SK-N-SH (cell line): Measurements from ENCODE around the gene BDKRB2. TPM values are rescaled to one million over a fixed set of nuclear protein-coding genes. Genes with fewer than 3 reads are reported as not detected.

Experiments used
- CTCF ChIA-PET: fragments of 300-600, 350-600 bp; formaldehyde crosslinking; extraction: SDS; loops from one replicate; lab custom pipeline; 2021; lab: Yijun Ruan, JAX
- POLR2A ChIA-PET: fragments of 350-600 bp; sonication (Branson Sonifier 250); formaldehyde crosslinking; extraction: SDS; loops from one replicate; lab custom pipeline; 2020; ENCODE audit warnings: antibody characterized with exemption, inconsistent platforms; lab: Yijun Ruan, JAX
- DNase-seq: peaks from one replicate; pipeline ENCODE4 v3.0.0; 2012
- H2AFZ ChIP-seq: fragments of 200-600 bp; sonication (generic); 2 replicates; pipeline ENCODE4 v1.8.1; 2016; ENCODE audit warnings: antibody characterized with exemption, mild to moderate bottlenecking, low read depth
- H3F3A ChIP-seq: fragments of 200-600 bp; sonication (generic); replicated peaks from 2 replicates; pipeline ENCODE3; 2016; ENCODE audit warnings: antibody characterized with exemption, mild to moderate bottlenecking; ENCODE audit not compliant: insufficient read depth
- H3K27ac ChIP-seq, 2 experiments: fragments of 200-500 bp in 1 of 2; fragments of 200-600 bp in 1 of 2; sonication (Bioruptor generic) in 1 of 2; sonication (generic), shearing (Covaris generic) in 1 of 2; 2 replicates each; pipeline versions ENCODE4 v1.5.1 to v1.6.1; 2014 to 2016; ENCODE audit warnings: low read depth in 2 of 2, inconsistent platforms in 1 of 2, low read length in 1 of 2, mild to moderate bottlenecking in 1 of 2, mixed read lengths in 1 of 2
- H3K27me3 ChIP-seq: fragments of 200-600 bp; sonication (generic), shearing (Covaris generic); 2 replicates; pipeline ENCODE4 v1.6.1; 2016; ENCODE audit warnings: mixed run types; ENCODE audit not compliant: insufficient read depth
- H3K36me3 ChIP-seq, 2 experiments: fragments of 200-500 bp in 1 of 2; fragments of 200-600 bp in 1 of 2; sonication (Bioruptor generic) in 1 of 2; sonication (generic) in 1 of 2; replicated peaks in 1 of 2; 2 replicates each; pipeline versions ENCODE3 to v1.5.1; 2014 to 2016; ENCODE audit warnings: low read length in 1 of 2, mild to moderate bottlenecking in 1 of 2; ENCODE audit not compliant: insufficient read depth in 2 of 2, control insufficient read depth in 1 of 2
- H3K4me1 ChIP-seq, 2 experiments: fragments of 200-500 bp in 1 of 2; fragments of 200-600 bp in 1 of 2; sonication (Bioruptor generic) in 1 of 2; sonication (generic), shearing (Covaris generic) in 1 of 2; 2 replicates each; pipeline versions ENCODE4 v1.5.1 to v1.6.1; 2014 to 2016; ENCODE audit warnings: low read depth in 1 of 2, low read length in 1 of 2, mixed run types in 1 of 2; ENCODE audit not compliant: insufficient read depth in 2 of 2, control insufficient read depth in 1 of 2
- H3K4me2 ChIP-seq: fragments of 200-600 bp; sonication (generic), shearing (Covaris generic); 2 replicates; pipeline ENCODE4 v1.6.1; 2017; ENCODE audit warnings: mixed run types
- H3K4me3 ChIP-seq, 2 experiments: fragments of 200-500 bp in 1 of 2; fragments of 200-600 bp in 1 of 2; sonication (Bioruptor generic) in 1 of 2; sonication (generic), shearing (Covaris generic) in 1 of 2; 2 replicates each; pipeline versions ENCODE4 v1.5.1 to v1.8.1; 2014 to 2016; ENCODE audit warnings: low read depth in 2 of 2, inconsistent platforms in 1 of 2, low read length in 1 of 2, mild to moderate bottlenecking in 1 of 2, mixed read lengths in 1 of 2, moderate library complexity in 1 of 2
- H3K79me2 ChIP-seq: fragments of 200-600 bp; sonication (generic); 2 replicates; pipeline ENCODE4 v1.8.1; 2017; ENCODE audit warnings: mild to moderate bottlenecking; ENCODE audit not compliant: insufficient read depth
- H3K9ac ChIP-seq: fragments of 200-600 bp; sonication (generic); 2 replicates; pipeline ENCODE4 v1.6.1; 2017; ENCODE audit warnings: mixed run types
- H3K9me2 ChIP-seq: fragments of 200-600 bp; sonication (generic); 2 replicates; pipeline ENCODE4 v1.6.1; 2017; ENCODE audit warnings: mixed run types
- H3K9me3 ChIP-seq: fragments of 200-600 bp; sonication (generic); 2 replicates; pipeline ENCODE4 v1.6.1; 2017; ENCODE audit warnings: mixed run types, mild to moderate bottlenecking, moderate library complexity
- H4K20me1 ChIP-seq: fragments of 200-600 bp; sonication (generic); 2 replicates; pipeline ENCODE4 v1.6.1; 2017; ENCODE audit warnings: mild to moderate bottlenecking, mixed run types; ENCODE audit not compliant: insufficient read depth
- EP300 ChIP-seq, 2 experiments: IDR thresholded peaks; 2 replicates each; pipeline versions ENCODE4 v1.4.0 to v1.6.1; 2012; ENCODE audit warnings: borderline replicate concordance in 1 of 2, low read depth in 1 of 2, low read length in 1 of 2
- EZH2phosphoT487 ChIP-seq: fragments of 200-600 bp; sonication (generic); IDR thresholded peaks from 2 replicates; pipeline ENCODE4 v1.6.1; 2017; ENCODE audit warnings: low read depth, mixed run types, mild to moderate bottlenecking, antibody characterized with exemption, moderate library complexity, borderline replicate concordance
- GABPA ChIP-seq: IDR thresholded peaks from 2 replicates; pipeline ENCODE4 v1.4.0; 2012; ENCODE audit warnings: low read depth, mild to moderate bottlenecking
- JUND ChIP-seq: IDR thresholded peaks from 2 replicates; pipeline ENCODE4 v1.4.0; 2012
- MAX ChIP-seq: IDR thresholded peaks from 2 replicates; pipeline ENCODE4 v1.4.0; 2012; ENCODE audit warnings: low read depth
- MEF2A ChIP-seq: IDR thresholded peaks from 2 replicates; pipeline ENCODE4 v1.4.0; 2012; ENCODE audit warnings: low read depth, borderline replicate concordance
- NFIC ChIP-seq: IDR thresholded peaks from 2 replicates; pipeline ENCODE4 v1.4.0; 2012; ENCODE audit warnings: borderline replicate concordance
- PBX3 ChIP-seq: IDR thresholded peaks from 2 replicates; pipeline ENCODE4; 2012
- POLR2AphosphoS5 ChIP-seq: IDR thresholded peaks from 2 replicates; pipeline ENCODE4 v1.6.1; 2012; ENCODE audit warnings: low read depth, low read length
- RAD21 ChIP-seq: IDR thresholded peaks from 2 replicates; pipeline ENCODE4 v1.6.1; 2012; ENCODE audit warnings: mild to moderate bottlenecking, low read length
- RCOR1 ChIP-seq: fragments of 150-350 bp; IDR thresholded peaks from 2 replicates; pipeline ENCODE4 v1.6.1; 2017; ENCODE audit warnings: antibody characterized with exemption, low read length
- TAF1 ChIP-seq: IDR thresholded peaks from 2 replicates; pipeline ENCODE4 v1.6.1; 2012; ENCODE audit warnings: low read depth, mild to moderate bottlenecking, low read length, moderate library complexity, borderline replicate concordance
- TCF12 ChIP-seq: IDR thresholded peaks from 2 replicates; pipeline ENCODE4 v1.4.0; 2012
- TEAD4 ChIP-seq: IDR thresholded peaks from 2 replicates; pipeline ENCODE4 v1.4.0; 2012; ENCODE audit warnings: mild to moderate bottlenecking, borderline replicate concordance; ENCODE audit not compliant: insufficient read depth
- ZBTB33 ChIP-seq: IDR thresholded peaks from 2 replicates; pipeline ENCODE4 v1.4.0; 2012; ENCODE audit warnings: low read depth, borderline replicate concordance
- WGBS: methylation state at CpG from one replicate; pipeline ENCODE4 v1.1.6; 2017; ENCODE audit warnings: low lambda C conversion rate; 5-methylcytosine and 5-hydroxymethylcytosine counted together
- polyA plus RNA-seq, 3 experiments: library from polyadenylated mRNA; depleted of rRNA; stranded (reverse); fragments of >200 nt; gene quantifications; 2 replicates each; pipeline ENCODE4 v1.2.3, GENCODE V29; 2012
- TF ChIP-seq, protein P1 (sequence below): IDR thresholded peaks from 2 replicates; pipeline ENCODE4 v1.4.0; 2012; ENCODE audit warnings: low read depth, borderline replicate concordance
- TF ChIP-seq, protein P2 (sequence below): IDR thresholded peaks from 2 replicates; pipeline ENCODE4 v1.6.1; 2012; ENCODE audit warnings: mild to moderate bottlenecking, low read depth, low read length, moderate library complexity

The BDKRB2 gene
- polyA plus RNA-seq, 1 of the 3 experiments (the other 2 are of a cell fraction), result 4.8 TPM

- no peak for DNase-seq
- no peak overlapping the region for H3K27ac ChIP-seq
- H3K9me2 ChIP-seq, result no peaks in the 10 kb centered on the region
- H3K36me3 ChIP-seq, result no peaks in the 10 kb centered on the region
- H3K4me3 ChIP-seq, result no peak overlapping the region
- ChIA-PET POLR2A (no interaction called here), CTCF (interaction anchor here (5.6 to 18.9 kb wide), 2 partner anchors 10 to 166 kb away, joined by 27 to 920 read pairs; no protein-coding TSS in a partner anchor)
- no peak overlapping the region for H3K4me2 ChIP-seq
- H3F3A ChIP-seq, result peaks cover 21% of the 10 kb centered on the region
- H2AFZ ChIP-seq, result no peak overlapping the region
- H3K79me2 ChIP-seq, result no peaks in the 10 kb centered on the region
- 100% methylated on average over 1 of the region's 1 CpG for WGBS
- no peak for TF ChIP-seq RAD21
- no peak for TF ChIP-seq MAX
- no peak for TF ChIP-seq RCOR1
- no peak for TF ChIP-seq EZH2phosphoT487
- no peaks in the 10 kb centered on the region for H3K27me3 ChIP-seq
- peaks cover 47 to 54% of the 10 kb centered on the region in 2 experiments for H3K4me1 ChIP-seq
- H3K9ac ChIP-seq, result no peak overlapping the region
- no peaks in the 10 kb centered on the region for H4K20me1 ChIP-seq
- H3K9me3 ChIP-seq, result no peaks in the 10 kb centered on the region; the same call in 1 of the 2 replicates
These were observed 66.8 kb downstream of the BDKRB2 start for GRCh38 chr14:96271421-96271762.

DNA sequence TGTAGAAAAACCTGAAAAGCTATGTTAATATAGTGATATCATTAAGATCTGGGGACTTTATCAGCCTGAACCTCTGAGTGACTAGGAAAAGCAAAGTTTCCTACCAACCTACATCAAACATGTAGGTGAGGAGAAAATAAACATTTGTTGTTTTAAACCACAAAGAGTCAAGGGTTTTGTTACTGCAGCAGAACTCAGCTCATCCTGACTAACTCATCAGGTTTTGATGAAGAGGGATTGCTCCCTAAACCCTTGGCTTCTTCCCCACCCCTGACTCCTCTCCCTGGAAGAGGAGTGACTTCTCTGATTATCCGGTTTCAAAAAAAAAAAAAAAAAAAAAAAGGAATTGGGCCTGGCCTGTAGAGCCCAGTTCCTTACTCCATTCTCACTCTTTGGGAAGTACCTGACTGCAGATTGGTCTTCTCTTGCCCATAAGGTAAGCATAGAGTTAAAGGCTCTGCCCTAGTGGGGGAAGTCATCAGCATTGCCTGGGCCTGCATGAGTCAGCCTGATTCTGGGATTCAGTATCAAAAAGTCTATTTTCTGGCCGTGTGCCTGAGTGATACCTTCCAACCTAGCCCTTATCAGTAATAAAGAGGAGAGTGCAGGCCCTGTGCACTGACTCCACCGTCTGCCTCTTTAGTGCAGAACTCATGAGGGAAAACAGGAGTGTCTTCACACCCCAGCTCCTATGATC lies 68.3 kb downstream of the BDKRB2 start:
- Histone ChIP-seq H3K9me3 (no peaks in the 10 kb centered on the region; the same call in 1 of the 2 replicates), H3K27me3 (no peaks in the 10 kb centered on the region), H3K4me1 (peaks cover 36 to 39% of the 10 kb centered on the region in 2 experiments), H3K79me2 (no peaks in the 10 kb centered on the region), H3K9me2 (no peaks in the 10 kb centered on the region), H2AFZ (no peak overlapping the region), H3K9ac (no peak overlapping the region; the same call in 1 of the 2 replicates), H3K27ac (peak overlapping the region; percentile 7 to 68), H3K4me3 (no peak overlapping the region), H3K36me3 (no peaks in the 10 kb centered on the region), H4K20me1 (no peaks in the 10 kb centered on the region), H3K4me2 (no peak overlapping the region), H3F3A (peaks cover 25% of the 10 kb centered on the region)
- ChIA-PET CTCF (interaction anchor here (0.7 to 18.9 kb wide), 8 partner anchors 8 to 276 kb away, joined by 3 to 920 read pairs (median 25); partner anchors contain the start of gene BDKRB1), POLR2A (interaction anchor here (1.3 kb wide), 1 partner anchor 175 kb away, joined by 5 read pairs; no protein-coding TSS in a partner anchor)
- WGBS, result 11% methylated on average over 3 of the region's 3 CpGs
- DNase-seq, result no peak
- TF ChIP-seq RCOR1 (no peak), MEF2A (no peak), ZBTB33 (no peak), TCF12 (peak; percentile 64), JUND (peak; percentile 53), NFIC (peak; percentile 74), GABPA (no peak), MAX (0 out of 2 replicates have a peak, but pooled peaks have one; percentile 9), RAD21 (peak; percentile 2; the same call in 1 of the 2 replicates), TAF1 (no peak), POLR2AphosphoS5 (no peak), TEAD4 (no peak), EP300 (IDR thresholded peaks at IDR 0.05; ENCODE audit: borderline replicate concordance in 1 of 2, low read depth in 1 of 2, low read length in 1 of 2) (peak in 1 of 2 experiments; percentile 49; a peak in 1 of 4 replicates), PBX3 (peak; percentile 36; the same call in 1 of the 2 replicates)
- TF ChIP-seq, protein P1, sequence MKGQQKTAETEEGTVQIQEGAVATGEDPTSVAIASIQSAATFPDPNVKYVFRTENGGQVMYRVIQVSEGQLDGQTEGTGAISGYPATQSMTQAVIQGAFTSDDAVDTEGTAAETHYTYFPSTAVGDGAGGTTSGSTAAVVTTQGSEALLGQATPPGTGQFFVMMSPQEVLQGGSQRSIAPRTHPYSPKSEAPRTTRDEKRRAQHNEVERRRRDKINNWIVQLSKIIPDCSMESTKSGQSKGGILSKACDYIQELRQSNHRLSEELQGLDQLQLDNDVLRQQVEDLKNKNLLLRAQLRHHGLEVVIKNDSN, result no peak
- TF ChIP-seq, protein P2, sequence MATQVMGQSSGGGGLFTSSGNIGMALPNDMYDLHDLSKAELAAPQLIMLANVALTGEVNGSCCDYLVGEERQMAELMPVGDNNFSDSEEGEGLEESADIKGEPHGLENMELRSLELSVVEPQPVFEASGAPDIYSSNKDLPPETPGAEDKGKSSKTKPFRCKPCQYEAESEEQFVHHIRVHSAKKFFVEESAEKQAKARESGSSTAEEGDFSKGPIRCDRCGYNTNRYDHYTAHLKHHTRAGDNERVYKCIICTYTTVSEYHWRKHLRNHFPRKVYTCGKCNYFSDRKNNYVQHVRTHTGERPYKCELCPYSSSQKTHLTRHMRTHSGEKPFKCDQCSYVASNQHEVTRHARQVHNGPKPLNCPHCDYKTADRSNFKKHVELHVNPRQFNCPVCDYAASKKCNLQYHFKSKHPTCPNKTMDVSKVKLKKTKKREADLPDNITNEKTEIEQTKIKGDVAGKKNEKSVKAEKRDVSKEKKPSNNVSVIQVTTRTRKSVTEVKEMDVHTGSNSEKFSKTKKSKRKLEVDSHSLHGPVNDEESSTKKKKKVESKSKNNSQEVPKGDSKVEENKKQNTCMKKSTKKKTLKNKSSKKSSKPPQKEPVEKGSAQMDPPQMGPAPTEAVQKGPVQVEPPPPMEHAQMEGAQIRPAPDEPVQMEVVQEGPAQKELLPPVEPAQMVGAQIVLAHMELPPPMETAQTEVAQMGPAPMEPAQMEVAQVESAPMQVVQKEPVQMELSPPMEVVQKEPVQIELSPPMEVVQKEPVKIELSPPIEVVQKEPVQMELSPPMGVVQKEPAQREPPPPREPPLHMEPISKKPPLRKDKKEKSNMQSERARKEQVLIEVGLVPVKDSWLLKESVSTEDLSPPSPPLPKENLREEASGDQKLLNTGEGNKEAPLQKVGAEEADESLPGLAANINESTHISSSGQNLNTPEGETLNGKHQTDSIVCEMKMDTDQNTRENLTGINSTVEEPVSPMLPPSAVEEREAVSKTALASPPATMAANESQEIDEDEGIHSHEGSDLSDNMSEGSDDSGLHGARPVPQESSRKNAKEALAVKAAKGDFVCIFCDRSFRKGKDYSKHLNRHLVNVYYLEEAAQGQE, result no peak
